Measurements from ENCODE around the gene PLEKHG1.

PLEKHG1 gene

GRCh38 chr6:150599199-150600009 lies at the start of gene PLEKHG1:
Gene PLEKHG1 (plus strand): TSS chr6:150599885. CDS start chr6:150733682, 133,797 bp downstream.
- peak; percentile 8 to 20 for DNase-seq

GRCh38 chr6:150550244-150550643 lies 49.4 kb upstream of the PLEKHG1 start:
- DNase-seq = no peak

- DNase-seq = no peak
These were observed 42.6 kb upstream of the PLEKHG1 start for GRCh38 chr6:150557043-150557599.

GRCh38 chr6:150560004-150560883 lies 39.4 kb upstream of the PLEKHG1 start:
- DNase-seq = no peak

- no peak for DNase-seq
These were observed 38.8 kb upstream of the PLEKHG1 start for GRCh38 chr6:150560884-150561219.

- no peak for DNase-seq
These were observed 33.7 kb upstream of the PLEKHG1 start for GRCh38 chr6:150565945-150566344.

GRCh38 chr6:150566486-150566885 lies 33.2 kb upstream of the PLEKHG1 start:
- no peak for DNase-seq

GRCh38 chr6:150567380-150567779 lies 32.3 kb upstream of the PLEKHG1 start:
- peak in 1 of 2 experiments; percentile 21 for DNase-seq

GRCh38 chr6:150567823-150568383 lies 31.8 kb upstream of the PLEKHG1 start:
- DNase-seq = peak in 1 of 2 experiments; percentile 27

GRCh38 chr6:150568560-150568959 lies 31.1 kb upstream of the PLEKHG1 start:
- no peak for DNase-seq

- DNase-seq = no peak
These were observed 30.5 kb upstream of the PLEKHG1 start for GRCh38 chr6:150569161-150569560.

GRCh38 chr6:150573041-150573681 lies 26.5 kb upstream of the PLEKHG1 start:
- DNase-seq = no peak

GRCh38 chr6:150575836-150576235 lies 23.8 kb upstream of the PLEKHG1 start:
- DNase-seq = no peak

GRCh38 chr6:150576651-150577226 lies 22.9 kb upstream of the PLEKHG1 start:
- DNase-seq = no peak

- no peak for DNase-seq
These were observed 20.1 kb upstream of the PLEKHG1 start for GRCh38 chr6:150579611-150580010.

GRCh38 chr6:150580489-150580888 lies 19.2 kb upstream of the PLEKHG1 start:
- no peak for DNase-seq

- DNase-seq = no peak
These were observed 15.6 kb upstream of the PLEKHG1 start for GRCh38 chr6:150584065-150584464.

- DNase-seq = no peak
These were observed 15.1 kb upstream of the PLEKHG1 start for GRCh38 chr6:150584596-150584995.

GRCh38 chr6:150586850-150587359 lies 12.8 kb upstream of the PLEKHG1 start:
- no peak for DNase-seq

GRCh38 chr6:150587637-150588036 lies 12.0 kb upstream of the PLEKHG1 start:
- no peak for DNase-seq

GRCh38 chr6:150588888-150589499 lies 10.7 kb upstream of the PLEKHG1 start:
- DNase-seq = no peak

GRCh38 chr6:150589852-150590251 lies 9.8 kb upstream of the PLEKHG1 start:
- DNase-seq = no peak
